Neural crest cell (in vitro differentiated cells): ENCODE data around the gene C7orf25. TPM values are rescaled to one million over a fixed set of nuclear protein-coding genes. Genes with fewer than 3 reads are reported as not detected.

Experiments
- DNase-seq: peaks from one replicate; pipeline ENCODE4 v3.0.0; 2021; ENCODE audit warnings: low read depth, mixed read lengths, low spot score
- H3K27ac Mint-ChIP-seq: one replicate; pipeline ENCODE4 v1.8.0; 2021; ENCODE audit warnings: mild to moderate bottlenecking, mixed read lengths; ENCODE audit not compliant: unreplicated experiment
- H3K27me3 Mint-ChIP-seq: 2 replicates; pipeline ENCODE4 v1.8.0; 2021; ENCODE audit warnings: low read depth, mild to moderate bottlenecking, mixed read lengths
- H3K36me3 Mint-ChIP-seq: 2 replicates; pipeline ENCODE4 v1.8.0; 2021; ENCODE audit warnings: low read depth, mild to moderate bottlenecking, mixed read lengths
- H3K4me1 Mint-ChIP-seq: 2 replicates; pipeline ENCODE4 v1.8.0; 2021; ENCODE audit warnings: mixed read lengths
- H3K4me3 Mint-ChIP-seq: one replicate; pipeline ENCODE4 v1.8.0; 2021; ENCODE audit warnings: mild to moderate bottlenecking, mixed read lengths
- H3K9me3 Mint-ChIP-seq: 2 replicates; pipeline ENCODE4 v1.8.0; 2021; ENCODE audit warnings: mixed read lengths
- CTCF ChIP-seq: fragments of 200-600 bp; sonication (generic); conservative IDR thresholded peaks from 2 replicates; pipeline ENCODE4 v1.5.0; 2021; ENCODE audit warnings: antibody characterized with exemption, mild to moderate bottlenecking
- total RNA-seq: library from RNA; stranded (reverse); gene quantifications from 2 replicates; pipeline ENCODE4 v1.2.1, GENCODE V29; 2021

C7orf25 gene
- total RNA-seq, 1 donor from 2014 or later, result 3.7 TPM

GRCh38 chr7:42907316-42907715, 4.6 kb downstream of the C7orf25 start:
- H3K4me3 Mint-ChIP-seq, result no peak overlapping the region
- H3K9me3 Mint-ChIP-seq, result no peaks in the 10 kb centered on the region
- TF ChIP-seq CTCF, result no peak
- peaks cover 2% of the 10 kb centered on the region for H3K27me3 Mint-ChIP-seq
- no peak overlapping the region for H3K27ac Mint-ChIP-seq
- DNase-seq, result no peak
- no peaks in the 10 kb centered on the region for H3K36me3 Mint-ChIP-seq
- peaks cover 20% of the 10 kb centered on the region for H3K4me1 Mint-ChIP-seq

GRCh38 chr7:42906181-42906580, 5.7 kb downstream of the C7orf25 start:
- DNase-seq, result no peak
- no peak overlapping the region for H3K27ac Mint-ChIP-seq
- H3K4me3 Mint-ChIP-seq, result no peak overlapping the region
- H3K9me3 Mint-ChIP-seq, result no peaks in the 10 kb centered on the region
- H3K27me3 Mint-ChIP-seq, result peaks cover 2% of the 10 kb centered on the region
- TF ChIP-seq CTCF, result no peak
- H3K36me3 Mint-ChIP-seq, result no peaks in the 10 kb centered on the region
- peaks cover 13% of the 10 kb centered on the region for H3K4me1 Mint-ChIP-seq

- peaks cover 2% of the 10 kb centered on the region for H3K27me3 Mint-ChIP-seq
- TF ChIP-seq CTCF, result no peak
- H3K27ac Mint-ChIP-seq, result no peak overlapping the region
- no peak for DNase-seq
- no peak overlapping the region for H3K4me3 Mint-ChIP-seq
- H3K36me3 Mint-ChIP-seq, result no peaks in the 10 kb centered on the region
- H3K9me3 Mint-ChIP-seq, result no peaks in the 10 kb centered on the region
- H3K4me1 Mint-ChIP-seq, result no peaks in the 10 kb centered on the region
These were observed 9.5 kb downstream of the C7orf25 start for GRCh38 chr7:42902331-42902730.

GRCh38 chr7:42900842-42901241, 11.0 kb downstream of the C7orf25 start:
- no peak for TF ChIP-seq CTCF
- peaks cover 2% of the 10 kb centered on the region for H3K27me3 Mint-ChIP-seq

GRCh38 chr7:42893346-42894240, 18.3 kb downstream of the C7orf25 start:
- TF ChIP-seq CTCF, result no peak
- no peak overlapping the region for H3K4me3 Mint-ChIP-seq
- H3K27ac Mint-ChIP-seq, result no peak overlapping the region
- DNase-seq, result no peak
- H3K36me3 Mint-ChIP-seq, result peaks cover 4% of the 10 kb centered on the region
- peaks cover 8% of the 10 kb centered on the region for H3K4me1 Mint-ChIP-seq
- peaks cover 2% of the 10 kb centered on the region for H3K9me3 Mint-ChIP-seq
- no peaks in the 10 kb centered on the region for H3K27me3 Mint-ChIP-seq

More at GRCh38 chr7:42900842-42901241, 11.0 kb downstream of the C7orf25 start:
- Mint-ChIP-seq H3K4me1 (no peaks in the 10 kb centered on the region), H3K36me3 (peaks cover 2% of the 10 kb centered on the region), H3K9me3 (no peaks in the 10 kb centered on the region), H3K4me3 (no peak overlapping the region), H3K27ac (no peak overlapping the region)
- no peak for DNase-seq
